ENCODE measurements around the gene MDH1. TPM values are rescaled to one million over a fixed set of nuclear protein-coding genes. Genes with fewer than 3 reads are reported as not detected.

Gene MDH1
- total RNA-seq, 1 experiment from 2014 or later = 110 TPM

GRCh38 chr2:63650756-63651155 lies 62.0 kb downstream of the MDH1 start:
- Mint-ChIP-seq H3K27ac (ENCODE audit: low read depth, unreplicated experiment) (no peak overlapping the region), H3K4me3 (ENCODE audit: unreplicated experiment) (no peak overlapping the region), H3K36me3 (ENCODE audit: insufficient read depth, unreplicated experiment) (no peaks in the 10 kb centered on the region), H3K27me3 (ENCODE audit: insufficient read depth, unreplicated experiment) (no peaks in the 10 kb centered on the region), H3K9me3 (ENCODE audit: unreplicated experiment) (no peaks in the 10 kb centered on the region), H3K4me1 (ENCODE audit: insufficient read depth, unreplicated experiment) (peaks cover 5% of the 10 kb centered on the region)
- TF ChIP-seq CTCF (IDR thresholded peaks at IDR 0.05; ENCODE audit: unreplicated experiment) = no peak
- BruUV-seq (replicated peaks) = no TSS peak
- DNase-seq (ENCODE audit: unreplicated experiment) = no peak
- ChIA-PET POLR2A (no interaction called here), CTCF (no interaction called here)
- intact Hi-C loops (cut with micrococcal nuclease) = no loop called here

DNA sequence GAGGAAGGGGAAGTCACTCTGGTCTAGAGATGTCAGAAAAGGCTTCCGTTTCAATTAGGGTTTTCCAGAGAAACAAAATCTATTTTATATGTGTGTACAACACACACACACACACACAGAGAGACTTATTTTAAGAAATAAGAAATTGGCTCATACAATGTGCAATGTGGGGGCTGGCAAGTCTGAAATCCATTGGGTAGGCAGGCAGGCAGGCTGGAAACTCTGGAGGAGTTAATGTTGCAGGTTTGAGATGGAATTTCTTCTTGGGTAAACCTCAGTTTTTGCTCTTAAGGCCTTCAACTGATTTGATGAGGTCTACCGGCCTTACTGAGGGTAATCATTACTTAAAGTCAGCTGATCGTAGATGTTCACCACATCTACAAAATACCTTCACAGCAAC lies 62.6 kb downstream of the MDH1 start:
- no peak overlapping the region for H3K4me3 Mint-ChIP-seq (ENCODE audit: unreplicated experiment)
- ChIA-PET CTCF (interaction anchor here (0.6 kb wide), 1 partner anchor 64 kb away, joined by 3 read pairs; no protein-coding TSS in a partner anchor), POLR2A (no interaction called here)
- no peaks in the 10 kb centered on the region for H3K36me3 Mint-ChIP-seq (ENCODE audit: insufficient read depth, unreplicated experiment)
- intact Hi-C loops (cut with micrococcal nuclease) = no loop called here
- no peak overlapping the region for H3K27ac Mint-ChIP-seq (ENCODE audit: low read depth, unreplicated experiment)
- no peak for DNase-seq (ENCODE audit: unreplicated experiment)
- no peak for TF ChIP-seq CTCF (IDR thresholded peaks at IDR 0.05; ENCODE audit: unreplicated experiment)
- peaks cover 2% of the 10 kb centered on the region for H3K9me3 Mint-ChIP-seq (ENCODE audit: unreplicated experiment)
- no peaks in the 10 kb centered on the region for H3K27me3 Mint-ChIP-seq (ENCODE audit: insufficient read depth, unreplicated experiment)
- no TSS peak for BruUV-seq (replicated peaks)
- peaks cover 5% of the 10 kb centered on the region for H3K4me1 Mint-ChIP-seq (ENCODE audit: insufficient read depth, unreplicated experiment)

DNA sequence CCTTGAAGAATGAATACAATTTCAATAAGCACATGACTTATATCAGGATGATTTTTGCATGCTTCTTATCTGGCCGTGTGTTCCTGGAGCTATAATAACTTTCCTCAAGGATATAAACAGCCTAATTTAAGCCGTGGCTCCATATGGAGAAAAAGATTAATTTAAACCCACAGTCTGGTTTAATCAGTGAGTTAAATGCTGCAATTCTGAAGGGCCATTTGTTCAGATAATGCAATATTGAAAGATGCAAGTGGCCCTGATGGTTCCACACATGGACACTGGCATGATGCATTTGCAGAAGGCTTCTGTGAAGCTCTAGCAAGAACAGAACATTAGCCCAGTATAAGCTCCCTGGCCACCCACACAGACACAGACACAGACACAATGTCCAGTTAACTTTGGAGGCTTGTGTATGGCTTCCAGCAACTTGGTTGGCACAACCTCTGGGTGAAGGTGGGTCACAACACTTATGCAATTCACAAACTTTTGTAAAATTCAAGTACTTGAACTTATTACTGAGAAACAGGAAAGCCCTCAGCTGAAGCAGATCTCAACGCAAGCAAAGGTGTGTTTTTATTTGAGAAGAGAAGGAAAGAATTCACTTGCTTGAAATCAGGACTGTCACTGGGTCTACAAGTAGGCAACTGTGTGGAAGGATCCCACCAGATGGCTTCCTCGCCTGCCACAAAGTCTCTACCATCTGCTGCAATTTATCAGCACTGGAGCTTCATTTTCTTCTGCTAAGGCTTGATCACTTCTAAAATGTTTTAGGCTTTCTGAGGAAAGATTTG lies 63.3 kb downstream of the MDH1 start:
- no peak for TF ChIP-seq CTCF (IDR thresholded peaks at IDR 0.05; ENCODE audit: unreplicated experiment)
- no peaks in the 10 kb centered on the region for H3K36me3 Mint-ChIP-seq (ENCODE audit: insufficient read depth, unreplicated experiment)
- CTCF ChIA-PET = interaction anchor here (0.6 kb wide), 2 partner anchors 7 to 64 kb away, joined by 3 read pairs; no protein-coding TSS in a partner anchor
- intact Hi-C loops (cut with micrococcal nuclease) = no loop called here
- no peak for DNase-seq (ENCODE audit: unreplicated experiment)
- H3K27me3 Mint-ChIP-seq (ENCODE audit: insufficient read depth, unreplicated experiment) = no peaks in the 10 kb centered on the region
- no TSS peak for BruUV-seq (replicated peaks)
- H3K27ac Mint-ChIP-seq (ENCODE audit: low read depth, unreplicated experiment) = no peak overlapping the region
- no peak overlapping the region for H3K4me3 Mint-ChIP-seq (ENCODE audit: unreplicated experiment)
- H3K4me1 Mint-ChIP-seq (ENCODE audit: insufficient read depth, unreplicated experiment) = peaks cover 5% of the 10 kb centered on the region
- POLR2A ChIA-PET = no interaction called here
- peaks cover 8% of the 10 kb centered on the region for H3K9me3 Mint-ChIP-seq (ENCODE audit: unreplicated experiment)

- Mint-ChIP-seq H3K4me3 (ENCODE audit: unreplicated experiment) (no peak overlapping the region), H3K36me3 (ENCODE audit: insufficient read depth, unreplicated experiment) (no peaks in the 10 kb centered on the region), H3K4me1 (ENCODE audit: insufficient read depth, unreplicated experiment) (peaks cover 5% of the 10 kb centered on the region), H3K9me3 (ENCODE audit: unreplicated experiment) (peaks cover 8% of the 10 kb centered on the region), H3K27me3 (ENCODE audit: insufficient read depth, unreplicated experiment) (no peaks in the 10 kb centered on the region), H3K27ac (ENCODE audit: low read depth, unreplicated experiment) (no peak overlapping the region)
- no TSS peak for BruUV-seq (replicated peaks)
- ChIA-PET CTCF (interaction anchor here (0.6 kb wide), 1 partner anchor 8 kb away, joined by 3 read pairs; no protein-coding TSS in a partner anchor), POLR2A (no interaction called here)
- no peak for TF ChIP-seq CTCF (IDR thresholded peaks at IDR 0.05; ENCODE audit: unreplicated experiment)
- intact Hi-C loops (cut with micrococcal nuclease) = no loop called here
- DNase-seq (ENCODE audit: unreplicated experiment) = no peak
Observed at GRCh38 chr2:63652652-63652985, 63.9 kb downstream of the MDH1 start.

All from MCF 10A (cell line).